ENCODE data around the gene ESRRG.

ESRRG gene

DNA sequence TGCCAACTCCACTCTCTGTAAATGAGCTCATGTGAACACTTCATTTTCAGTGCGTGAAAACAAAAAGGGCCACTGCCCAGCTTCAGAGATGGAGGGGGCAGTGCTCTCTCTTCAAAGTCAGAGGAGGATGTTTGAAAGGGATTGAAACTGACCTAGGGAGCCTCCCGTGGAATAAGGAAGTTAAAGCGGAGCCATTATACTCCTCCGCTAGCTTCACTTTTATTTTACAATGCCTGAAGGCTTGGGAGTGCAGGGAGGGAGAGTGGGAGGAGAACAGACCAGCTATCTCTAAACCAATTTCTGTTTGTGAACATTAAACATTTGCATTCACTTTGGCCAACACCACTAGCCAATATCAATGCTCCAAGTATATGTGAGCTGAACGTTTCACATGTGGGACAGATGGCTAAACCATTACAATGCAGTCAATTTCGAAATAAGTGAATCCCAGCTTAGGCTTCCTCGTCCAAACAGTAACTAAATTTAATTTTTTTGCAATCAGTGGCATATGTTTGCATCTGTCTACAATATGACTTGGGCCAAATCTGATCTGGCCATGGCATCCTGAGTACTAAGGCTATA, 126.9 kb downstream of the ESRRG start:
- no peaks in the 10 kb centered on the region for H3K4me1 ChIP-seq (ENCODE audit: low read length)
- no peaks in the 10 kb centered on the region for H3K9me2 ChIP-seq (replicated peaks; ENCODE audit: insufficient read depth, low read length)
- H3K9me3 ChIP-seq (replicated peaks; ENCODE audit: insufficient read depth, low read length), result no peaks in the 10 kb centered on the region
- H3K36me3 ChIP-seq (replicated peaks; ENCODE audit: insufficient read depth, low read length), result no peaks in the 10 kb centered on the region
- H3F3A ChIP-seq (ENCODE audit: insufficient read depth, low read length), result no peaks in the 10 kb centered on the region
- TF ChIP-seq, protein P1, sequence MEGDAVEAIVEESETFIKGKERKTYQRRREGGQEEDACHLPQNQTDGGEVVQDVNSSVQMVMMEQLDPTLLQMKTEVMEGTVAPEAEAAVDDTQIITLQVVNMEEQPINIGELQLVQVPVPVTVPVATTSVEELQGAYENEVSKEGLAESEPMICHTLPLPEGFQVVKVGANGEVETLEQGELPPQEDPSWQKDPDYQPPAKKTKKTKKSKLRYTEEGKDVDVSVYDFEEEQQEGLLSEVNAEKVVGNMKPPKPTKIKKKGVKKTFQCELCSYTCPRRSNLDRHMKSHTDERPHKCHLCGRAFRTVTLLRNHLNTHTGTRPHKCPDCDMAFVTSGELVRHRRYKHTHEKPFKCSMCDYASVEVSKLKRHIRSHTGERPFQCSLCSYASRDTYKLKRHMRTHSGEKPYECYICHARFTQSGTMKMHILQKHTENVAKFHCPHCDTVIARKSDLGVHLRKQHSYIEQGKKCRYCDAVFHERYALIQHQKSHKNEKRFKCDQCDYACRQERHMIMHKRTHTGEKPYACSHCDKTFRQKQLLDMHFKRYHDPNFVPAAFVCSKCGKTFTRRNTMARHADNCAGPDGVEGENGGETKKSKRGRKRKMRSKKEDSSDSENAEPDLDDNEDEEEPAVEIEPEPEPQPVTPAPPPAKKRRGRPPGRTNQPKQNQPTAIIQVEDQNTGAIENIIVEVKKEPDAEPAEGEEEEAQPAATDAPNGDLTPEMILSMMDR (IDR thresholded peaks at IDR 0.05; ENCODE audit: low read length), result no peak
- TF ChIP-seq EZH2 (optimal IDR thresholded peaks at IDR 0.05; ENCODE audit: low read depth, low read length), result no peak
- no peak for DNase-seq
- no peak overlapping the region for H3K27ac ChIP-seq (ENCODE audit: low read length)
- H3K9ac ChIP-seq (ENCODE audit: low read length), result no peak overlapping the region
- H3K4me2 ChIP-seq (ENCODE audit: low read depth, low read length), result no peak overlapping the region
- no peaks in the 10 kb centered on the region for H3K79me2 ChIP-seq (ENCODE audit: low read length)
- no peak overlapping the region for H3K4me3 ChIP-seq (ENCODE audit: low read length)
- no peaks in the 10 kb centered on the region for H3K27me3 ChIP-seq (replicated peaks; ENCODE audit: insufficient read depth, low read length)
- H4K20me1 ChIP-seq (ENCODE audit: insufficient read depth, low read length), result no peaks in the 10 kb centered on the region
- H2AFZ ChIP-seq (ENCODE audit: low read length), result no peak overlapping the region

DNA sequence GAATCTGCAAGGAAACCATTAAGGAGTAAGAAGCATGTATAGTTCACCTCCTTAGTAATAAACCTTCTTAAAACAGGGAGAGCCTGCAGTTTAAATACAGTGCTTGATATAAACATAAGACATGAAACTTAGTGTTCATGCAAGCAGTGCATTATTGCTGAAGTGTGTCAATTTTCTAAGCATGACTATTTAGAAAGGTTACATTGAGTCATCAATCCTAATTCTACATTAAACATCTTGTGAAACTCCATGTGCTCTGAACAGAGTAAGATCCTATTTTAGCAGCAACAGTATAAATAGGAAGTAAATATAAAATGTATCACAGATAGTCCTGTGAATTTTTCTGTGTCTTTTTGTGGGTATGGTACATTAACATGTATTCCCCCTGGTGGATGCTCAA, 135.5 kb downstream of the ESRRG start:
- H3F3A ChIP-seq (ENCODE audit: insufficient read depth, low read length), result no peaks in the 10 kb centered on the region
- H3K79me2 ChIP-seq (ENCODE audit: low read length), result no peaks in the 10 kb centered on the region
- no peaks in the 10 kb centered on the region for H4K20me1 ChIP-seq (ENCODE audit: insufficient read depth, low read length)
- no peaks in the 10 kb centered on the region for H3K4me1 ChIP-seq (ENCODE audit: low read length)
- H3K4me2 ChIP-seq (ENCODE audit: low read depth, low read length), result no peak overlapping the region
- no peak for DNase-seq
- H3K27me3 ChIP-seq (replicated peaks; ENCODE audit: insufficient read depth, low read length), result no peaks in the 10 kb centered on the region
- no peak overlapping the region for H3K9ac ChIP-seq (ENCODE audit: low read length)
- H3K27ac ChIP-seq (ENCODE audit: low read length), result no peak overlapping the region
- H3K4me3 ChIP-seq (ENCODE audit: low read length), result no peak overlapping the region
- H3K9me3 ChIP-seq (replicated peaks; ENCODE audit: insufficient read depth, low read length), result no peaks in the 10 kb centered on the region
- TF ChIP-seq EZH2 (optimal IDR thresholded peaks at IDR 0.05; ENCODE audit: low read depth, low read length) (no peak), EZH2phosphoT487 (IDR thresholded peaks at IDR 0.05; ENCODE audit: low read length) (no peak)
- TF ChIP-seq, protein P1 (IDR thresholded peaks at IDR 0.05; ENCODE audit: low read length), result no peak
- no peaks in the 10 kb centered on the region for H3K36me3 ChIP-seq (replicated peaks; ENCODE audit: insufficient read depth, low read length)
- H3K9me2 ChIP-seq (replicated peaks; ENCODE audit: insufficient read depth, low read length), result no peaks in the 10 kb centered on the region
- H2AFZ ChIP-seq (ENCODE audit: low read length), result no peak overlapping the region

DNA sequence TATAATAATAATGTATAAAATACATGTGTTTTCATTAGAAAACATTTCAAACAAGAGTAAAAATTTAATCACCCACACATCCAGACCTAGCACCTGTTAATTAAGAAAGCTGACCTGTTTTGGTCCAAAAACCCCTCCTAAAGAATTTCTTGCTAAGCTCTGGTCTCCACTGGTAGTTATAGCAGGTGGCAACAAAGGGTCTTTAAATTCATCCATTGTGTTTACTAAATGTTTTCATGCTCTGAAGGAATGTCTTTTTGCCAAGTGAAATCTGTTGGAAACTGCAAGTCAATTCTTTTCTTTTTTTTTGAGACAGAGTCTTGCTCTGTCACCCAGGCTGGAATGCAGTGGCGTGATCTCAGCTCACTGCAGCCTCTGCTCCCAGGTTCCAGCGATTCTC, 141.1 kb downstream of the ESRRG start:
- Histone ChIP-seq H3K9me2 (replicated peaks; ENCODE audit: insufficient read depth, low read length) (no peaks in the 10 kb centered on the region), H3K27ac (ENCODE audit: low read length) (no peak overlapping the region)
- DNase-seq, result no peak

More for the DNA sequence above, 141.1 kb downstream of the ESRRG start:
- Histone ChIP-seq H3K27me3 (replicated peaks; ENCODE audit: insufficient read depth, low read length) (no peaks in the 10 kb centered on the region), H3K9me3 (replicated peaks; ENCODE audit: insufficient read depth, low read length) (no peaks in the 10 kb centered on the region), H3F3A (ENCODE audit: insufficient read depth, low read length) (no peaks in the 10 kb centered on the region), H3K4me2 (ENCODE audit: low read depth, low read length) (no peak overlapping the region), H3K4me3 (ENCODE audit: low read length) (no peak overlapping the region), H2AFZ (ENCODE audit: low read length) (no peak overlapping the region), H3K9ac (ENCODE audit: low read length) (no peak overlapping the region), H3K79me2 (ENCODE audit: low read length) (no peaks in the 10 kb centered on the region), H3K36me3 (replicated peaks; ENCODE audit: insufficient read depth, low read length) (no peaks in the 10 kb centered on the region), H3K4me1 (ENCODE audit: low read length) (no peaks in the 10 kb centered on the region), H4K20me1 (ENCODE audit: insufficient read depth, low read length) (no peaks in the 10 kb centered on the region)
- TF ChIP-seq EZH2 (optimal IDR thresholded peaks at IDR 0.05; ENCODE audit: low read depth, low read length), result no peak
- TF ChIP-seq EZH2phosphoT487 (IDR thresholded peaks at IDR 0.05; ENCODE audit: low read length), result no peak
- TF ChIP-seq, protein P1 (IDR thresholded peaks at IDR 0.05; ENCODE audit: low read length), result no peak

Data from MM.1S (cell line).